HG02938 (cell line): ENCODE results near the gene TSPYL1.
A peak's percentile ranks its signal among the peaks of the same experiment; 100 is the strongest.
"Not testable (repeated sequence)": the region's sequence is repeated elsewhere in the genome, so short reads cannot be mapped to it uniquely, and the experiment has no call there.

Experiments used
- ATAC-seq: cut with Tn5 transposase; IDR thresholded peaks from one replicate; pipeline ENCODE4 v1.9.1; 2021; ENCODE audit warnings: mild to moderate bottlenecking, moderate library complexity; ENCODE audit not compliant: unreplicated experiment

TSPYL1 gene

GRCh38 chr6:116298973-116299372, 19.2 kb upstream of the TSPYL1 start:
- peak; percentile 59 for ATAC-seq

DNA sequence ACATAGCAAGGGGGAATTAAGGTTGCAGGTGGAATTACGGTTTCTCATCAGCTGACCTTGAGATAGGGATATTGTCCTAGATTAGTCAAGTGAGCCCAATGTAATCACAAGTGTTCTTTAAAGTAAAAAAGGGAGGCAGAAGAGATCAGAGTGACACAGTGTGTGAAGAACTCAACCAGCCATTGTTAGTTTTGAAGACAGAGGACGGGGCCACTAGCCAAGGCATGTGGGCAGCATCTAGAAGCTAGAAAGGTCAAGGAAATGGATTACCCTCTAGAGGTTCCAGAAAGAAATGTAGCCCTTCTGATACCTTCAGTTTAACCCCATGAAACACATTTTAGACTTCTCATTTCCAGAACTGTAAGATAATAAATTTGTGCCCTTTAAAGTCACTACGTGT, 18.5 kb upstream of the TSPYL1 start:
- no peak for ATAC-seq

DNA sequence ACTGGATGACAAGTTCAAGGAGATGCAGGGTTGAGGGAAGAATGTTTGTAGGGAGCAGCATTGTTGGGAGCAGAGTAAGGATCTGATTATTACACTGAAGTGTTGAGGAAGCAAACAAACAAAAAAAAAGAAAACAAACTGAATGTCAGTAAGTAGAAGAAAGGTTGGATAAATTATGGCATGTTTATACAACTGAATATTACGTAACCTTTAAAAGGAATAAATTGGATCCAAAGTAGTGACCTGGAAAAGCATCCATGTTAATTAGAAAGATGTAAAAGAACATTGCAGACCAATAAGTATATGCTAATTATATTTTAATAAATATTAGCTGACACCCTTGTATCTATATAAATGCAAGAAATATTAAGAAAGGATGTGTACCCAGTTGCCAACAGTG, 12.8 kb upstream of the TSPYL1 start:
- ATAC-seq, result no peak

DNA sequence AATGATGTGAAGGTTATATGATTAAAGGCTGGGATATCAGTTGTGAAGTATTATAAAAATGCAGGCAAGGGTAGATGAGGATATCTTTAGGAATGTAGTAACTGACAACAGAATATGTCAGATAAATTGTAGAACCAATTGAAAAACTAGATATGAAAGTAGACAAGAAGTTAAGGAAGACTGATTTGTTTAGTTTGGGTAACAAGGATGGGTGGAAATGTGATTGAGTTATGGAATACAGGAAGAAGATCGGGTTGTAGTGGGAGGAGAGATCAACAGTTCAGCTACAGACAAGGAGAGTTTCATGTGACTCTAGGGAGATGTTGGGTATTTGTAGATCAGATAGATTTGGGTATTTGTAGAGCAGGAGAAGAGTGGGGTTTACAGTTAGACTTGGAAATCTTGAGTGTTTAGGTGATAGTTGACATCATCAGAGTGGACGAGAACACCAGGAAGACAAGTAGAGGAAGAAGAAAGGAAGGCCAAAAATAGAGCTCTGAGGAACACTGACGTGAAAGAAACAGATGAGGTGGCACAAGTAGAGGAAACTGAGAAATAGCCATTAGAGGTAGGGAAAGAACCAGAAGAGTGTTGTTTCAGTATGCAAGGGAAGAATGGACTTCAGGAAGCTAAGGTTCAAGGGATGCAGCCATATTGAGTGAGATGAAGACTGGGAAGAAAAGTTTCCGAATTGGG, 12.1 kb upstream of the TSPYL1 start:
- ATAC-seq, result no peak

GRCh38 chr6:116290799-116291198, 11.1 kb upstream of the TSPYL1 start:
- no peak for ATAC-seq

DNA sequence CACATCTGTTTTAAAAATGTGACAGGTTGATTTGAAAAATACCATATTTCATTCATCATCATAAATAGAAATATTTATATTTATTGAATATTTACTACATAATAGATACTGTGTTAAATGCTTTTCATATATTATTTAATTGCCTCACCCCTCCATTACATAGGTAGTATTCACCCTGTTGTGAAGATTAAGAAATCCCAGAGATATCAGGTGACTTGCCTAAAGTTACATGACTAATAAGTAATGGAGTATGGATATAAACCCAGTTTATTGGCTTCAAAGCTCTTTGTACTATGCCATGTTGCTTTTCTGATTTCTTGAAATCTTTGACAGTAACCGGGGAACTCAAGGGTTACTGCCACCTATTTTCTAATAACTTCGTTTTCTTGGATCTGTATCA, 10.1 kb upstream of the TSPYL1 start:
- no peak for ATAC-seq

DNA sequence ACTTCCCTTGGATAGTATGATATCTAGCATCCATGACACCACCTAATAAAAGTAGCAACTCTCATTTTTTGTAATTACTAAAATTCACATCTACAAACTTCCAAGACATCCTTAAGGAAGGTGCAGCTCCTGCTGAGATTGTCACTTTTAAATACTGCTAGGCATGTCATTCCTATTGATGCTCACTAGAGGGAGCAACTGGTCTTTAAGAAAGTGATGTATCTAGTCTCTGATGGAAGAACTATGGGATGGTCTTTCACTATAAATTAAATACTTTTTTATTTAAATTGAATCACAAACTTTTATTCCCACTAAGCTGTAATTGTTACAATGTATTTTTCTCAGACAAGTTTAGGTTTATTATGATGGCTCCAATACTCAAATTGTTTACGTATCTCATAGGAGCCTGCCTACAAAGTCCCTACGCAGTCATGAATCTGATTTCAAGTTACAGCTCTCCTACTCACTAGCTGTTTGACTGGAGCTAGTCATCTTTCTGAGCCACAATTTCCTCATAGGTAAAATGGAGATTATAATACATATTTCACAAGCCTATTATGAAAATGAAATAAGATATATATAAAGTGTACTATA, 8.1 kb upstream of the TSPYL1 start:
- ATAC-seq, result peak; percentile 73

DNA sequence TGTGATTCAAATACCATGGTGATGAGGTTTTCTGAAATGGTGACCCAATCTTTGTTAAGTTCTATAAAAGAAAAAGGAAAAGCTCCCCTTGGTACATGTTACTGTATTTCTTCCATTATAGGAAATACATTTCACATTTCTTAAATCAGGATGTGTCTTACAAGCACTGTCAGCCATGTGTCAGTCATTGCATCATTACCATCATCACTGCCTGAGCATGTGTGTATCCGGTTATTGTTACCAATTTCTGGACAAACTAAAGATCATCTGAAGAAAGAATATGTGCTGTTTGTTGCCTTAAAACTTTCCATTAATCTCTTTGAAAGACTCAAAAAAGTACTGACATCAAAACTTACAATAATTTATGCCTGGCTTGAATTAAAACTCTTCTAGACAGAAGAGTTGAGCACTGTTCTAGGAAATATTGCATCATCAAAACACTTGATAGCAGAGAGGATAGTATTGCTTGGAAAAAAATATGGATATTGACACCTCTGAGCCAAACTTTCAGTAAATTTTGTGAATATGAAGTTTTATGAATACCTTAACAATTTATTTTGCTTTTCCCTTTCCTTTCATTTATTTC, 7.1 kb upstream of the TSPYL1 start:
- no peak for ATAC-seq

DNA sequence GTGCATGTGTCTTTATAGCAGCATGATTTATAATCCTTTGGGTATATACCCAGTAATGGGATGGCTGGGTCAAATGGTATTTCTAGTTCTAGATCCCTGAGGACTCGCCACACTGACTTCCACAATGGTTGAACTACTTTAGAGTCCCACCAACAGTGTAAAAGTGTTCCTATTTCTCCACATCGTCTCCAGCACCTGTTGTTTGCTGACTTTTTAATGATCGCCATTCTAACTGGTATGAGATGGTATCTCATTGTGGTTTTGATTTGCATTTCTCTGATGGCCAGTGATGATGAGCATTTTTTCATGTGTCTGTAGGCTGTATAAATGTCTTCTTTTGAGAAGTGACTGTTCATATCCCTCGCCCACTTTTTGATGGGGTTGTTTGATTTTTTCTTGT, 5.3 kb upstream of the TSPYL1 start:
- not testable (repeated sequence) for ATAC-seq

DNA sequence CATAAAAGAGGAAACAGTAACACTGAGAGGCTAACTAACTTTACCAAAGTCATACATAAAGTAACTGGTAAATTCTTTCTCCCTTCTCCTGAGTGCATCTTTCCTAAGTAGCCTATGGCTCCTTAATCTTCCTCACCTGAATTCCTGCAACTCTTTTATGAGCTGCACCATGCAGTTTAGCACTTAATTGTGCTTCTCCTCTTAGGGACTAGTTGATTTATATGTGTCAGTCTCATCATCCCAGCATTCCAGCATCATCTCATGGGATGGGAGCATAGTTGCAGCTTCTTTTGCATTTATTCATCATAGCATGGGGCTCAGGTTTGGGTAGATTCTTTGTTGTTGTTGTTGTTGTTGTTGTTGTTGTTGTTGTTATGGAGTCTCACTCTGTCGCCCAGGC, 3.5 kb upstream of the TSPYL1 start:
- no peak for ATAC-seq

GRCh38 chr6:116282698-116283097, 3.0 kb upstream of the TSPYL1 start:
- no peak for ATAC-seq

DNA sequence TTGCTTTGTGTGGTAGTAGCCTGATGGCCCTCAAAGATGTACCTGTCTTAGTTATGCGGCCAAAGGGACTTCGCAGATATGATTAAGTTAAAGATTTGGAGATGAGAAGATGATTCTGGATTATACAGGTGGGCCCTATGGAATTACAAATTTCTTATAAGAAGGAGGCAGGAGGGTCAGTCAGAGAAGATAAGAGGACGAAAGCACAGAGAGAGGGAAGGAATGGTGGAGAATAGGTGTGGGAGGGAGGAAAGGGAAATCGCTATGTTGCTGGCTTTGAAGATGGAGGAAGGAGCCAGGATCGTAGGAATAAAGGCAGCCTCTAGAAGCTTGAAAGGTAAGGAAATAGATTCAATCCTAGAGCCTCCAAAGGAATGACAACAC, 1.2 kb upstream of the TSPYL1 start:
- no peak for ATAC-seq

- no peak for ATAC-seq
Observed at GRCh38 chr6:116280161-116280932, 617 bp upstream of the TSPYL1 start.

DNA sequence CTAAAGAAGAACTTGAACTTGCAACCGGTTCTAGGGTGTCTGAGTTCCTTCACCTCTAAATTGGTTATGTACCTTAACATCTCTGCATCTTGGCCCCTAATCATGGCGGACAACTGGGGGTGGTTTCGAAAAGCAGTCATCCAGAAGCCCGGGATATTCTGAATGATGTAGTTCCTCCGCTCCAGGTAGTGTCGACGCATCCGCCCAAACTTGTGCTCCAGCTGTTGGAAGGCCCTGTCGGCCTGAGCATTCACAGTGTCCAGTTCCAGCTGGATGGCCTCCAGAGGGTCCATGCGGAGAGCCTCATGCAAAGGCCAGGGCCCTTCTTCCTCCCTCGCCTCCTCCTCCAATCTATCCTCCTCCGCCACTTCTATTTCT, 887 bp downstream of the TSPYL1 start:
- ATAC-seq, result no peak

GRCh38 chr6:116278481-116278829, 1.3 kb downstream of the TSPYL1 start:
- ATAC-seq, result no peak

GRCh38 chr6:116277124-116277523, 2.6 kb downstream of the TSPYL1 start:
- ATAC-seq, result no peak

GRCh38 chr6:116271149-116271708, 8.5 kb downstream of the TSPYL1 start:
- ATAC-seq, result no peak

- peak; percentile 83 for ATAC-seq
Observed at GRCh38 chr6:116268589-116269293, 11.0 kb downstream of the TSPYL1 start.

DNA sequence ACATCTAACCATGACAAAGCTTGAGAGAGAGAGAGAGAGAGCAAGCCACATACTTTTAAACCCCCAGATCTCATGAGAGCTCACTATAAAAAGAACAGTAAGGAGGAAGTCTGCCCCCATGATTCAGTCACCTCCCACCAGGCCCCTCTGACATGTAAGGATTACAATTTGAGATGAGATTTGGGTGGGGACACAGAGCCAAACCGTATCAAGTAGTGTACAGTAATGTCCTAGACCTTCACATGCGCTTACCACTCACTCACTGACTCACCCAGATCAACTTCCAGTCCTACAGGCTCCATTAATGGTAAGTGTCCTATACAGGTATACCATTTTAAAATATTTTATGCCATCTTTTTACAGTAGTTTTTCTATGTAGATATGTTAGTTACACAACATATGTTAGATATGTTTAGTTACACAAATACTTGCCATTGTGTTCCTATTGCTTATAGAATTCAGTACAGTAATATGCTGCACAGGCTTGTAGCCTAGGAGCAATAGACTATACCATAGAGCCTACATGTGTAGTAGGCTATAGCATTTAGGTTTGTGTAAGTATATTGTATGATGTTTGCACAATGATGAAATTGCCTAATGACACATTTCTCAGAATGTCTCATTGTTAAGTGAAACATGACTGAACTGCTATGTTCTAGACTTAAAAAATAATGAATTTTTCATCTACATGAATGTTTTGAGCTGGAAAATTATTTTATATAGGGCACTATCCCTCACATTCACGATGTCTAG, 11.7 kb downstream of the TSPYL1 start:
- no peak for ATAC-seq

DNA sequence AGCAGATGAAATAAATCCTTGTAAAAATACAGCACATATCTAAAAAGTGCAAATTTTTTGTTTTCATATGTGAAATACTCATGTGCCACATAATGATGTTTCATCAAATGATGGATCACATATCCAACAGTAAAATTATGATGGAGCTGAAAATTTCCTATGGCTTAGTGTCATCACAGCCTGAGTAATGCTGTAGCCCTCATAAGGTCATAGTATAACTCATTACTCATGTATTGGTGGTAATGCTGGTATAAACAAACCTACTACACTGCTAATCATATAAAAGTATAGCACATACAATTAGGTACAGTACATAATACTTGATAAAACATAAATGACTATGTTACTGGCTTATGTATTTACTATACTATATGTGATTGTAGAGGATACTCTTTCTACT, 12.9 kb downstream of the TSPYL1 start:
- no peak for ATAC-seq
